COR-L47 (cell line): ENCODE data around the gene MYLK4.

Experiments
- DNase-seq: peaks from one replicate; lab custom pipeline; 2025; lab: John Stamatoyannopoulos, UW

MYLK4 gene

DNA sequence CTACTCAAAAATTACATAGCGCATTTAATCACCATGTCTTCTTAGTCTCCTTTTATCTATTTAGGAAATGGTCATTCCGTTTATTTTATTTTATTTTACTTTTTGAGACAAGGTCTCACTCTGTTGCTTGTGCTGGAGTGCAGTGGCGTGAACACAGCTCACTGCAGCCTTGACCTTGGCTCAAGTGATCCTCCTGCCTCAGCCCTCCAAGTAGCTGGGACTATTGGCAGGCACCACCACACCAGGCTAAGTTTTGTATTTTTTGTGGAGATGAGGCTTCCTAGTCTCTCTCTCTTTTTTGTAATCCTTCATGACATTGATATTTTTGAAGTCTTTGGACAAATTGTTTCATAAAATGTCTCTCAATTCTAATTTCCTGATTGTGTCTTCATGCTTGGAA is 4.7 kb upstream of the MYLK4 start:
- DNase-seq: no peak

- DNase-seq: no peak
Observed at GRCh38 chr6:2754911-2755310, 4.2 kb upstream of the MYLK4 start.

DNA sequence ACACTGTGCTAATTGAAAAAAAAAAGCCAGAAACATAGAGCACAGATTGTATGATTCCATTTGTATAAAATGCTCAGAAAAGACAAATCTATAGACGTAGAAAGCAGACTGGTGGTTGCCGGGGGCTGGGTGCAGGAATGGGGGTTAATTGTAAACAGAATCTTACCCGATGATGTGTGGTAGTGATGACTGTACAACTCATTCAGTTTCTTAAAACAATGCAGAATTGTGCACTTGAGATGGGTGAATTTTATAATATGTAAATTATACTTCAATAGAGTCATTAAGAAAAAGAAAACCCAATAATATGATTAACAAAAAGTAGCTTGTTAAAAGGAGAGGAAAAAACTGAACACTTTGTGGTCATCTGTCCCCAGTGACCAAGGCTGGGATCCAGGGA is 3.7 kb upstream of the MYLK4 start:
- DNase-seq: no peak

DNA sequence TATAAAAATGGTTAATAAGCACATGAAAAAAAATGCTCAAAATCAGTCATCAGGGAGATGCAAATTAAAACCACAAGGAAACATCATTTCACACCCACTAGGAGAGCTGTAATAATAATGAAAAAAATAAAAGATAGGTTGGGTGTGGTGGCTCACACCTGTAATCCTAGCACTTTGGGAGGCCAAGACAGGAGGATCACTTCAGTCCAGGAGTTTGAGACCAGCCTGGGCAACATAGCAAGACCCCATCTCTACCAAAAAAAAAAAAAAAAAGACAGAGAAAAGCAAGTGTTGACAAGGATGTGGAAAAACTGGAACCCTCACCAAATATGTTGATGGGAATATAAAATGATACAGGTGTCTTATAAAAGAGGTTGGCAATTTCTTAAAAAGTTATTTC is 3.0 kb upstream of the MYLK4 start:
- no peak for DNase-seq

GRCh38 chr6:2753110-2753489 is 2.4 kb upstream of the MYLK4 start:
- DNase-seq: no peak

GRCh38 chr6:2752477-2753109 is 1.9 kb upstream of the MYLK4 start:
- DNase-seq: no peak

GRCh38 chr6:2751871-2752270 is 1.1 kb upstream of the MYLK4 start:
- DNase-seq: no peak

DNA sequence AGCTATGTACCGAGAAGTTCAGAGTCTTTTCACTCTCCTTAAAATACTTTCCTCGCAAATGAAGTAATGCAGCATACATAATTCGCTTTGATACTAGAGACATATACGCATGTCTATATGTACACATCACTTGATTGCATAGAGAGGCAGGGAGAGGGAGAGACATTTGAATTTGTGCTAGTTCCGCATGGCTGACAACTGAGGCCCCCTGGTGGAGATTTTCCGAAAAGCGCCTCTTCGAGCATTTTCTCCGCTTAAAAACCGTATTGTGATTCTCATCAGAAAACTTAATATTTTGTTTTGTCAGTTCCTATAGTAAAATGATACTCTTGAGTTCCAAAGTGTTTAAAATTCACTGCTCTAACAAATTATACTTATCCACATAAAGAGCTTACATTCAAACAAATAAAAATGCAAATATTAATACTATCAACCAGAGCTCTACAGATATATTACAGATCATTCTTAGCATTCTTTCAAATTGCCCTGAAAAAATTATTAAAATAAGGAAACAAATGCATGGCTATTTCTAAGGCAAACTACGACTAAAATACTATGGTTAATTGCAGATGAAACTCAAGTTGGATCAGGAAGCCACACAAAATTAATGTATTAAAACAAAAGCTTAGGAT is 637 bp downstream of the MYLK4 start:
- DNase-seq: peak; percentile 40

GRCh38 chr6:2748183-2748582 is 2.5 kb downstream of the MYLK4 start:
- DNase-seq: peak; percentile 56

DNA sequence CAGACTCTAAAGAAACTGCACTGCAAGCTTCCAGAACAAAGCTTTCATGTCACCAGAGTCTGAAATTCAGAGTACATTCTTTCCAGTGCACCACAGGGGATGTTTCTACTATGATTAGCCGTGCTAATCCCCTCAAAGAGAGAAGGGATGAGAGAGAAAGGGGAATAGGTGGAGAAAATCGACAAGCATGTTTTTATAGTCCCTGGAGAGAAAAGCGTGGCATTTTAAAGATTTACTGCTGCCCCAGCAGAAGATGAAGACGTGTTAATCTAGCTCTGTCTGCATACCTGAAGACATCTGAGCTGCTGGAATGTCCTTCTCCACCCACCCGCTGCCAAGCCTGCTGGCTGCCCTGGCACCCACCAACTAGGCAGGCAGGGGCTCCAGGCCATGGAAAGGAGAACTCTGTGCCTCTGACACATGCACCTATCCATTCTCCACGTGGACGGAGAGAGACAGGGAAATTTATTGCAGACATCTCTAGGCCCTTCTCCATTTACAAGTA is 4.1 kb downstream of the MYLK4 start:
- DNase-seq: no peak

DNA sequence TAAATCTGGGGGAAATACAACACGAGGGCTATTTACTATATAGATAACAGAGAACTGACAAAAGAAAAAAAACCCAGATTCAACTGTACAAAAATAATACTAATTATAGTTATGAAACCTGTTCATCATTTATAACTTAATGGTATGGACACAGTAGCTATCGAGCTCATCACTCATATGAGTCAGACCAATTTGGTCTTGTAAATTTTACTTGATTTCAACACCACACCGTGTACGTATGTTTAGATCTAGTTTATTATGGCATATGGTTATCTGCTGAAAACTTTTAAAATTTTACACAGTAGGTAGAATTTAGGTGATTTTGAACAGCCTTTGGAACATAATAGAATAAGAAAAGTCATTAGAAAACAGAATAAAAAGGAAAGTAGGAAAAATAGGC is 5.5 kb downstream of the MYLK4 start:
- DNase-seq: no peak

DNA sequence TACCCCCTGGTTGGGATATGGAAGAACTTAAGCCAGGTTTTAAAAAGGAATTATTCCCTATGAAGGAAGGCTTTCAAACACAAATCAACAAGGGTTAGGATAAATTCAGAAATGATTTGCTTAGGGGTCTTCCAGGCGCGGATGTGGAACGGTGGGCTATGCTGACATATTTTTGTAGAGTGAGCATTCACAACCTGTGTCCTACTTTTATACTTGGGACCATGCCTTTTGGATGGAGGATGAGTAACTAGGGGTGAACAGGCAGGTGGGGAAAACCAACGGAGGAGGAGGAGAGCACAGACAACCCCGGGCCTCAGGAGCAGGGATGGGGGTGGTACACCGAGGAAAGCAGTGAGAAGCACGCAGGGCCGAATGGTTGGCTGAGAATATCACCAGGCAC is 5.9 kb downstream of the MYLK4 start:
- no peak for DNase-seq

- DNase-seq: peak; percentile 27
Observed at GRCh38 chr6:2744209-2744771, 6.4 kb downstream of the MYLK4 start.

GRCh38 chr6:2743280-2744208 is 7.2 kb downstream of the MYLK4 start:
- DNase-seq: no peak

DNA sequence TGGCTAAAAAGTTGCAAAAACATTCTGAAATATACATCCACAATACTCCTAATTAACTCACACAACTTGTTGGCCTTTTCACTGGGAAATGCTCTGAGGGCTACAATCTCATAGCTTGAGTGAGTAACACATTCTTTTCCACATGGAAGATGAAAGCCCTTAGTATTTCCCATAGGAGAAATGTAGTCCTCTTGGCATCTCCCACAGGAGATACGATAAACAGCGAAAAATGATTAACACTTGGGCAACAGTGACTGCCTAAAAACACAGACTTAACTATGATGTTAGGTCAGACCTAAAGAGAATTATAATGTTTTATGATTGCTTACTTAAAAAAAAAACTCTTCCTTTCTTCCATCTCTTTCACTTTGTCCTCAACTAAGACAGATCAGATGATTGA is 9.0 kb downstream of the MYLK4 start:
- DNase-seq: no peak

- DNase-seq: no peak
Observed at GRCh38 chr6:2740581-2740980, 10.1 kb downstream of the MYLK4 start.

DNA sequence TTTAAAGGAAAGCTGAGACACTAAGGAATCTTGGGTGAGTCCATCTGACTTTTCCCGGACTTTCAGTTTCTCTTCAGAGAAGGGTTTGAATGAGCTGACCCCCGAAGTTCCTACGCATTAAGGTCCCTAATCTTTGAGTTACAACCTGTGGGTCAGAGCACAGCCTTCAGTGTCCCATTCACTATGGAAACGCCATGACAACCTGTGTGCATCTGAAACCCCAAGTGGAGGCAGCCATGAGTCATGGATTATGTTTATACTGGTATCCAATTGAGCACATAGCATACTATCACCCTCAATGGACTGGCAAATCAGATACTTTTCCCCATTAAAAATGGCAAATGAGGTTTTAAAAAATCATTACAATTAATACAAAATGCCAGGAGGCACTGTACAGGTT is 11.4 kb downstream of the MYLK4 start:
- no peak for DNase-seq

GRCh38 chr6:2738373-2738979 is 12.2 kb downstream of the MYLK4 start:
- peak; percentile 52 for DNase-seq

DNA sequence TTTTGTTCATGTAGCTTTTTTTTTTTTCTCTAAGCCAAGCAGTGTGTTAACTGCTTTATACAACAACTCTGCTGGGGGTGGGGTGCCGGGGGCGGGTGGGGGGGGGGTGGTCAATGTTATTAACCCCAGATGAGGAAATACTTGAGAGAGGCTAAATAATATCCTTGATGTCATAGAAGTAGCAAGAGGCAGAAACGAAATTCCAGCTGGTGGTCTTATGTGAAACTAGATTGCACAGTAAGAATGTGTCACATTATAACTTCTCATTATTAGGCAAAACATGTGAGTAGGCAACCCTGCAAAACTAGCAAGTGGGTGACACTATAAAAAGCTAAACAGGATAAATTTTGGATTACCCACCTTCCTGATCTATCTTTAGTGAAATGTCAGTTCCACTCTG is 12.8 kb downstream of the MYLK4 start:
- DNase-seq: no peak

GRCh38 chr6:2734488-2735166 is 16.1 kb downstream of the MYLK4 start:
- DNase-seq: no peak

DNA sequence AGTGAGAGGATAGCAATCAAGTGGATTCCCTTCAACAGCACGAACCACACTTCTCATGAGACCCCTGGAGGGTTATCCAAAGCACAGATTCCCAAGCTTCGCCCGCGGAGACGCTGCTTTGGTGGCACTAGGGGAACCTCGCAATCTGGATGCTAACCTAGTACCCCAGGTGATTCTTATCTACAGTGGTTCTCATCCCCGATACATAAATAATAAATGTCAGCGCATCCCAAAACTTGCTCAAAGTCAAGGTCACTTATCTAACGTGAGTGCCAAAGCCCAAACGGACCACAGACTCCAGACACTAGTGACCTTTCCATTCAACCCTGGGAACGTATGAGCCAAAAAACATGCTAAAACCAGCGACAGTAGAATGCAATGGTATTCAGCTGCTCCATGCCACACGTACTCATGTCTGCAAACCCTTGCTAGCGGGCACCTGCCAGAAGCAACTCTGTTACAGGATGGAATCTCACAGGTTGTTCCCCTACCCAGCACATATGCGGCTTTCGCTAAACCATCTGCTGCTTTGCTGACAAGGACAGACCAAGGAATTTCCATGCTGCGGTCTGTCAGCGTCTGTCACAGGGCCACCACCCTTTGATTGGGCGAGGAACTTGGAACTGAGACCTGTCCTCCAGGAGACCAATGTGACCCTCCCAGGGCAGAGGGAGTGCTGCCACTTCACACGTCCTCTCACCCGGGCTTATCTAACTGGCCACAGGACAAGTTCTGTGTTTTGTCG is 16.8 kb downstream of the MYLK4 start:
- DNase-seq: no peak
